Measurements from ENCODE around the gene EMP1. TPM values are rescaled to one million over a fixed set of nuclear protein-coding genes. Genes with fewer than 3 reads are reported as not detected.
"Not testable (repeated sequence)": the region's sequence is repeated elsewhere in the genome, so short reads cannot be mapped to it uniquely, and the experiment has no call there.

The EMP1 gene
- total RNA-seq, 1 experiment from 2014 or later, result 248 TPM

DNA sequence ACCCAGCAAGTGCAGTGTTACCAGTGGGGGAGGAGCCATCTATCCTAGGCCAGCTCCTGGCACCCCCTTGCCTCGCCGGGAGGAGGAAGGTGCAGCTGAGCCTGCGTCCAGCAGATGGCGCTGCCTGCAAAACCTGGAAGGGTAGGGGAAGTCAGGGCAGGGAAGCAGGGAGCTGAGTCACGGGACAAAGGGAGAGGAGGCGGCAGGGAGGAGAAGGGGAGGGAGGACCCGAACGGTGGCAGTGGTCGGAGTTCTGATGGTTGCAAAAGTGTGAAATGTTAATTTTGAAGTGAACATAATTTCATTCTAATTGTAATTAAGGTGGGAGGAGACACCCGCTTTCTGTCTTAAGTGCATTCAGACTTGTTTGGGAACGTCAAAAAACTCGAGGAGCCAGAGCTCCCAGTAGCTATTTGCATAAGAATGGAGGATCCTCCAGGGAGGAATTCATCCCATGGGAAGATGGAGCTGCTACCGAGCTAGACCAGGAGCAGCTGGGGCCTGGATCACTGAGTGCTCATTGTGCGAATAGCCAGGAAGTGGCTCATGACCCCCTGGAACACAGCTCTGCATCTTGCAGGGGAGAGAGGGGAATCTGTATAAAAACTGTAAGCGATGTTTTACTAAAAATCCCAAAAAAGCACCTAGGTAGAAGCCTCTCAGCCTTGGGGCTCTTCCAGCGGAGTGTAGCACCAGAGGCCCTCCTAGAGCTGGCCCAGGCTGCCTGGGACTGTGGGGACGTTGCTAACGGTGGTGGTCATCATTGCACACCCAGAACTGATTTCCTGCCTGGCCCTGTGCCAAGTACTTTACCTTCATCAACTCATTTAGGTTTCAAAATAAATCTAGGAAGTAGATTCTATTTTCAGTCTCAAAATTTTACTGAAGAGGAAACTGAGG is 59.5 kb downstream of the EMP1 start:
- DNase-seq (ENCODE audit: low read depth), result peak; percentile 94

DNA sequence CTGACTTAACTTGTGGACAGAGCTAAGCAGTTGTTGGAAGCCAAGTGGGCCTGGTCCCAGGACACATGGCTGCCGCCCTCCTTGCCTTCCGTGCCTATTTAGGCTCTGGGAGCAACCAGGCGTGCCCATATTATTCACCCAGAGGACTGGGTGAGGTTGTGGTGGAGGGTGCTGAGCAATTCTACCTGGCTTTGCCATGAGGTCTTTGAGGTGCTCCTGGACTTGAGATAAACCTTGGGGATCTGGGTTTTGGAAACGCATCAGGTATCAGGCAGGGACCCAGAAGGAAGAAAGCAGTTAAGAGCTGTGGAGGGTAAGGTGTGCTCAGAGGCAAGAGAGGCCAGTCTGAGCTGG is 60.1 kb downstream of the EMP1 start:
- no peak for DNase-seq (ENCODE audit: low read depth)

DNA sequence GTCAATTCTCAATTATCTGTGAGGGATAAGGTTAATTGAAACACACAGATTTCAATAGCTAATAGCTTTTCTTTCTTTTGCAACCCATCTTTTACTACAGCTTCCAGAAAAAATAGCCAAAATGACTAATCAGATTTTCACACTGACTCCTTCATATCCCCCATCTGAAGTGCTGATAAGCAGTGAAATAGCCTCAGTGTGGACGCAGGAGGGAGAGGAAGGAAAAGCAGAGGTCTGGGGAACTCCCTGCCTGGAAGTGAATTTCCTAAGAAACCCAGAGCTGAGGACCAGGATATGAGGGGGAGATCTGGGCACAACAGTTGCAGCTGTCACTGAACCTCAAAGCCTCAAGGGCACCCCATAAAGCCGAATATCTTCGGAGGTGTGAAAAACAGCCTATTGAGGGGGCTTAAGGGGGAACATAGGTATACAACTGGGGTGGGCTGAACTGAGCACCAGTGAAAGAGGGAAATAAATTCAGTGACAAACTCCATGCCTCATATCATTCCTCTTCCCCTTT is 60.9 kb downstream of the EMP1 start:
- DNase-seq (ENCODE audit: low read depth), result no peak

DNA sequence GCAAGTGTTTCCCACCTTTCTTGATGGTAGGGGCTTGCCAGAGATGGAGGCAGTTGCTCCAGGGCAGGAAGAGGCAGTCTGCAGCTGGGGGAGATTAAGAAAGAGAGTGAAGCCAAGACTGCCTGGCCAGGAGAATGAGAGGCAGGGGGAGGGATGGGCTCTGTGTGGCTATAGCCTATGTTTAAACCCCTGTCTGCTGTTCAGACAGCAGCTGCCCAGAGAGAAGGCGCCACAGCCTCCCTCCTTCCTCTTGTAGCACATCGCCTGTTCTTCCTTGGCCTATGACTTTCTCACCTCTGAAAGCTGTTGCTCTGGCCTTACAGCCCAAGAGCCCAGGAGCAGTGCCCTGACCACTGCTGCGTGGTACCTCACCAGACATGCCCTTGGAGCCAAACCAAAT is 61.7 kb downstream of the EMP1 start:
- DNase-seq (ENCODE audit: low read depth), result no peak

DNA sequence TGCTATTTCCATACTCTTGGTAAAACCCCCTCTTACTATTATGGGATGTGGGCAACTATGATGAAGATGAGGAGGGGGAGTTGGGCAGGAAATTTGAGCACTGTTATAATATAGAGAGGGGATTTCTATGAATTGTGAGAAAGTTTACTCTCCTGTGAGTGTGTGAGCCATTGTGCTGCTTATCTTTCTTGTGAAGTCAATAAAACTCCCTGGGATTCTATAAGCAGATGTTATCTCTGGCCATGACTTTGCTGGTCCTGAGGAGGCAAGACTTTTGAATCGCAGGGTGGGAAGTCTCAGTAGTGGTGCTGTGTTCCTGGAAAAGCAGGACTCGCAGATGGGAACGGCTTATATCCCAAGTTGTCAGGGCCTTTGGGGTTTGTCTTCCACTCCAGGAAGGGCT is 62.2 kb downstream of the EMP1 start:
- DNase-seq (ENCODE audit: low read depth), result no peak

DNA sequence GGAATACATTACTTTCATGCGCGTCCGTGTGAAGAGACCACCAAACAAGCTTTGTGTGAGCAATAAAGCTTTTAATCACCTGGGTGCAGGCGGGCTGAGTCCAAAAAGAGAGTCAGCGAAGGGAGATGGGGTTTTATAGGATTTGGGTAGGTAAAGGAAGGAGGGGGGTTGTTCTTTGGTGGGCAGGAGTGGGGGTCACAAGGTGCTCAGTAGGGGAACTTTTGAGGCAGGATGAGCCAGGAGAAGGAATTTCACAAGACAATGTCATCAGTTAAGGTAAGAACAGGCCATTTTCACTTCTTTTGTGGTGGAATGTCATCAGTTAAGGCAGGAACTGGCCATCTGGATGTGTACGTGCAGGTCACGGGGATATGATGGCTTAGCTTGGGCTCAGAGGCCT is 63.1 kb downstream of the EMP1 start:
- not testable (repeated sequence) for DNase-seq (ENCODE audit: low read depth)

DNA sequence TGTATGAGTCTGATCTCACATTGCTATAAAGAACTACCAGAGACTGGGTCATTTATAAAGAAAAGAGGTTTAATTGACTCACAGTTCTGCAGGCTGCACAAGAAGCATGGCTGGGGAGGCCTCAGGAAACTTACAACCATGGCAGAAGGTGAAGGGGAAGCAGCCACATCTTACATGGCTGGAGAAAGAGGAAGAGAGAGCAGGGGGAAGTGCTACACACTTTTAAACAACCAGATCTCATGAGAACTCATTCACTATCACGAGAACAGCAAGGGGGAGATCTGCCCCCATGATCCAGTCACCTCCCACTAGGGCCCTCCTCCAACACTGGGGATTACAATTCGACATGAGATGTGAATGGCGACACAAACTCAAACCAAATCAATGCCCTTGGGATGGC is 71.3 kb downstream of the EMP1 start:
- not testable (repeated sequence) for DNase-seq (ENCODE audit: low read depth)

DNA sequence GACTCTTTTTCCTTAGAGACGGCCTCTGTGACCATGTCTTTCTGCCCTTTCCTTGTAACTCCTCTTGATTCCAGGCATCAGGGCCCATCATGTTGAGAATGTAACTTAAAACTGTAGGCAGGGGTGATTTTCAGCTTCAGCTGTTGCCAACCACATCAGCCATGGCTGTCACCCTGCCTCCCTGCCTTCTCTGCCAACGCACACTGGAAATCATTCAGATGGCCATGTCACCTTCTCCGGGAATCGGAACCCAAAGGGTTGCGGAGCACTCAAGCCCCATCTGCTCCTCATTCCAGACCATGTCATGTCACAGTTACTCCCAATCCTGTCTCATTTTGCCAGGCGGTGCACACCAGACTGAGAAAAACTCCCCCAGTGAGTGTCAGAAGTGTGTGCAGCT is 72.1 kb downstream of the EMP1 start:
- no peak for DNase-seq (ENCODE audit: low read depth)

Other genes with a start within 250 kb of the EMP1 start
- gene GPRC5D, start 244.6 kb upstream of the EMP1 start, total RNA-seq (2014; rRNA removed; shearing (Covaris generic)), result not detected in 2 replicates
- gene HEBP1, start 196.5 kb upstream of the EMP1 start, total RNA-seq (2014; rRNA removed; shearing (Covaris generic)), result 9.7 and 26.2 TPM in 2 replicates
- gene FAM234B, start 152.3 kb upstream of the EMP1 start, total RNA-seq (2014; rRNA removed; shearing (Covaris generic)), result 2.5 and 4.5 TPM in 2 replicates
- not detected in 2 replicates for gene GSG1, start 93.1 kb upstream of the EMP1 start, total RNA-seq (2014; rRNA removed; shearing (Covaris generic))